Keratinocyte (primary cell): ENCODE measurements around the gene PPOX. TPM values are rescaled to one million over a fixed set of nuclear protein-coding genes. Genes with fewer than 3 reads are reported as not detected.

Source experiments
- DNase-seq: peaks from one replicate; pipeline ENCODE4 v3.0.0-alpha.2; 2011; ENCODE audit warnings: low read depth, missing footprints, low spot score
- FAIRE-seq: peaks from 2 replicates; lab custom pipeline; 2011; peaks lifted over from hg19 to GRCh38; lab: Jason Lieb, UNC
- H2AFZ ChIP-seq: 2 replicates; pipeline ENCODE4 v1.6.0; 2012; ENCODE audit warnings: low read length, control low read depth, inconsistent platforms; ENCODE audit not compliant: control insufficient read depth
- H3K27ac ChIP-seq: 2 replicates; pipeline ENCODE4 v1.5.1; 2011; ENCODE audit warnings: low read length; ENCODE audit not compliant: control insufficient read depth, insufficient read depth
- H3K27me3 ChIP-seq: 3 replicates; pipeline ENCODE4 v1.6.0; 2011; ENCODE audit warnings: low read length; ENCODE audit not compliant: control insufficient read depth, insufficient read depth; ENCODE audit errors: extremely low read depth
- H3K36me3 ChIP-seq, 2 experiments: 2 replicates in 1 of 2; 3 replicates in 1 of 2; pipeline ENCODE4 v1.5.1; 2011; ENCODE audit warnings: low read length in 2 of 2, mild to moderate bottlenecking in 1 of 2; ENCODE audit not compliant: control insufficient read depth in 2 of 2, insufficient read depth in 2 of 2; ENCODE audit errors: extremely low read depth in 1 of 2
- H3K4me1 ChIP-seq: 3 replicates; pipeline ENCODE4 v1.5.1; 2011; ENCODE audit warnings: low read length; ENCODE audit not compliant: control insufficient read depth, insufficient read depth; ENCODE audit errors: extremely low read depth
- H3K4me2 ChIP-seq: 3 replicates; pipeline ENCODE4 v1.6.0; 2011; ENCODE audit warnings: low read depth, low read length; ENCODE audit not compliant: control insufficient read depth, insufficient read depth; ENCODE audit errors: extremely low read depth
- H3K4me3 ChIP-seq, 3 experiments: fragments of 200-600 bp in 1 of 3; sonication (generic) in 1 of 3; 2 replicates in 2 of 3; 3 replicates in 1 of 3; pipeline ENCODE4 v1.5.1; 2011 to 2016; ENCODE audit warnings: low read length in 3 of 3, mild to moderate bottlenecking in 3 of 3, control low read depth in 2 of 3, inconsistent platforms in 1 of 3, low read depth in 1 of 3, mixed read lengths in 1 of 3, mixed run types in 1 of 3, moderate library complexity in 1 of 3; ENCODE audit not compliant: control insufficient read depth in 2 of 3, insufficient read depth in 2 of 3; ENCODE audit errors: extremely low read depth in 1 of 3
- H3K79me2 ChIP-seq: 2 replicates; pipeline ENCODE4 v1.6.0; 2012; ENCODE audit warnings: low read length; ENCODE audit not compliant: control insufficient read depth, insufficient read depth
- H3K9ac ChIP-seq: 3 replicates; pipeline ENCODE4 v1.6.0; 2011; ENCODE audit warnings: low read length; ENCODE audit not compliant: control insufficient read depth, insufficient read depth; ENCODE audit errors: extremely low read depth
- H3K9me1 ChIP-seq: 3 replicates; pipeline ENCODE4 v1.6.0; 2011; ENCODE audit warnings: low read length; ENCODE audit not compliant: control insufficient read depth, insufficient read depth; ENCODE audit errors: extremely low read depth
- H3K9me3 ChIP-seq: 2 replicates; pipeline ENCODE4 v1.5.1; 2012; ENCODE audit warnings: low read depth, low read length; ENCODE audit not compliant: control insufficient read depth
- H4K20me1 ChIP-seq: 3 replicates; pipeline ENCODE4 v1.6.0; 2011; ENCODE audit warnings: low read length; ENCODE audit not compliant: control insufficient read depth, insufficient read depth; ENCODE audit errors: extremely low read depth
- EZH2 ChIP-seq: IDR thresholded peaks from one replicate; pipeline ENCODE4 v1.6.1; 2012; ENCODE audit warnings: inconsistent platforms, mild to moderate bottlenecking, low read length, moderate library complexity
- dilution Hi-C: fragments of 300-500 bp; cut with MboI; formaldehyde crosslinking; loops from one replicate; pipeline ENCODE4 v1.7.0; 2020; ENCODE audit warnings: low sequenced_read_pairs; ENCODE audit not compliant: extremely low pct_ligation_motif_present
- polyA plus RNA-seq, 5 experiments: library from polyadenylated mRNA; depleted of rRNA in 3 of 5; stranded (reverse) in 3 of 5; stranded (forward) in 1 of 5; unstranded in 1 of 5; fragments of >200 nt; gene quantifications; 1 replicate in 1 of 5; 2 replicates in 3 of 5; 3 replicates in 1 of 5; pipeline versions ENCODE4 v1.2.1 to v1.2.3, GENCODE V29; 2011 to 2012; ENCODE audit warnings: missing spikeins in 2 of 5, low read depth in 1 of 5, low replicate concordance in 1 of 5
- TF ChIP-seq, protein P1 (sequence below), 3 experiments: IDR thresholded peaks in 1 of 3; conservative IDR thresholded peaks in 1 of 3; optimal IDR thresholded peaks in 1 of 3; 2 replicates in 2 of 3; 3 replicates in 1 of 3; pipeline versions ENCODE3 to v1.5.1; 2011; ENCODE audit warnings: low read length in 3 of 3, mild to moderate bottlenecking in 3 of 3, moderate library complexity in 2 of 3, control low read depth in 1 of 3, inconsistent platforms in 1 of 3; ENCODE audit not compliant: insufficient read depth in 2 of 3; ENCODE audit errors: extremely low read depth in 1 of 3

The PPOX gene
- polyA plus RNA-seq, 1 donor (not counting 4 experiments of a cell fraction or from before 2014, with no cell fraction given), result 17.1 TPM

GRCh38 chr1:161172776-161173376 is 6.7 kb downstream of the PPOX start:
- no peaks in the 10 kb centered on the region for H4K20me1 ChIP-seq
- peaks cover 13% of the 10 kb centered on the region for H3K4me1 ChIP-seq
- no peak for TF ChIP-seq EZH2
- TF ChIP-seq, protein P1, sequence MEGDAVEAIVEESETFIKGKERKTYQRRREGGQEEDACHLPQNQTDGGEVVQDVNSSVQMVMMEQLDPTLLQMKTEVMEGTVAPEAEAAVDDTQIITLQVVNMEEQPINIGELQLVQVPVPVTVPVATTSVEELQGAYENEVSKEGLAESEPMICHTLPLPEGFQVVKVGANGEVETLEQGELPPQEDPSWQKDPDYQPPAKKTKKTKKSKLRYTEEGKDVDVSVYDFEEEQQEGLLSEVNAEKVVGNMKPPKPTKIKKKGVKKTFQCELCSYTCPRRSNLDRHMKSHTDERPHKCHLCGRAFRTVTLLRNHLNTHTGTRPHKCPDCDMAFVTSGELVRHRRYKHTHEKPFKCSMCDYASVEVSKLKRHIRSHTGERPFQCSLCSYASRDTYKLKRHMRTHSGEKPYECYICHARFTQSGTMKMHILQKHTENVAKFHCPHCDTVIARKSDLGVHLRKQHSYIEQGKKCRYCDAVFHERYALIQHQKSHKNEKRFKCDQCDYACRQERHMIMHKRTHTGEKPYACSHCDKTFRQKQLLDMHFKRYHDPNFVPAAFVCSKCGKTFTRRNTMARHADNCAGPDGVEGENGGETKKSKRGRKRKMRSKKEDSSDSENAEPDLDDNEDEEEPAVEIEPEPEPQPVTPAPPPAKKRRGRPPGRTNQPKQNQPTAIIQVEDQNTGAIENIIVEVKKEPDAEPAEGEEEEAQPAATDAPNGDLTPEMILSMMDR (optimal IDR thresholded peaks at IDR 0.05 in 1 of 3, IDR thresholded peaks at IDR 0.05 in 1 of 3, conservative IDR thresholded peaks at IDR 0.05 in 1 of 3; ENCODE audit: extremely low read depth in 1 of 3, insufficient read depth in 2 of 3, low read length in 3 of 3), result no peak

GRCh38 chr1:161173711-161174110 is 7.5 kb downstream of the PPOX start:
- no peaks in the 10 kb centered on the region for H3K9me1 ChIP-seq
- H3K9me3 ChIP-seq, result no peaks in the 10 kb centered on the region
- FAIRE-seq, result no peak
- peaks cover 25 to 39% of the 10 kb centered on the region in 2 experiments for H3K36me3 ChIP-seq
- dilution Hi-C loops, result no loop called here
- H3K4me1 ChIP-seq, result peaks cover 13% of the 10 kb centered on the region
- H3K27ac ChIP-seq, result no peak overlapping the region
- no peaks in the 10 kb centered on the region for H4K20me1 ChIP-seq
- no peaks in the 10 kb centered on the region for H3K27me3 ChIP-seq
- H2AFZ ChIP-seq, result no peak overlapping the region
- no peak for TF ChIP-seq EZH2
- TF ChIP-seq, protein P1 (optimal IDR thresholded peaks at IDR 0.05 in 1 of 3, IDR thresholded peaks at IDR 0.05 in 1 of 3, conservative IDR thresholded peaks at IDR 0.05 in 1 of 3; ENCODE audit: extremely low read depth in 1 of 3, insufficient read depth in 2 of 3, low read length in 3 of 3), result no peak
- no peak for DNase-seq
- H3K79me2 ChIP-seq, result peaks cover 16% of the 10 kb centered on the region
- no peak overlapping the region for H3K9ac ChIP-seq
- no peak overlapping the region for H3K4me3 ChIP-seq
- H3K4me2 ChIP-seq, result no peak overlapping the region

More at GRCh38 chr1:161172776-161173376, 6.7 kb downstream of the PPOX start:
- Histone ChIP-seq H3K4me2 (no peak overlapping the region), H3K27ac (no peak overlapping the region), H3K36me3 (peaks cover 25 to 39% of the 10 kb centered on the region in 2 experiments), H3K9me1 (no peaks in the 10 kb centered on the region), H3K27me3 (no peaks in the 10 kb centered on the region), H3K9ac (no peak overlapping the region), H3K4me3 (no peak overlapping the region), H3K79me2 (peaks cover 16% of the 10 kb centered on the region), H3K9me3 (no peaks in the 10 kb centered on the region), H2AFZ (no peak overlapping the region)
- dilution Hi-C loops, result no loop called here
- DNase-seq, result no peak
- no peak for FAIRE-seq
